ENCODE results near the gene NCAPG.
A peak's percentile ranks its signal among the peaks of the same experiment; 100 is the strongest.

Gene NCAPG

GRCh38 chr4:17810260-17811077 lies at the start of gene NCAPG, which contains the start of gene DCAF16:
TSS of gene NCAPG (plus strand) at chr4:17810979. CDS start at chr4:17811078, 99 bp downstream.
TSS of gene DCAF16 (minus strand) at chr4:17810757. CDS start at chr4:17804141, 6,616 bp downstream.
- DNase-seq (ENCODE audit: low spot score) = peak; percentile 96

- no peak for DNase-seq (ENCODE audit: low spot score)
Observed at GRCh38 chr4:17761062-17761461, 49.7 kb upstream of the NCAPG start.

- peak; percentile 33 for DNase-seq (ENCODE audit: low spot score)
Observed at GRCh38 chr4:17762726-17763125, 48.1 kb upstream of the NCAPG start.

- no peak for DNase-seq (ENCODE audit: low spot score)
Observed at GRCh38 chr4:17763416-17763815, 47.4 kb upstream of the NCAPG start.

- no peak for DNase-seq (ENCODE audit: low spot score)
Observed at GRCh38 chr4:17763931-17764330, 46.8 kb upstream of the NCAPG start.

- no peak for DNase-seq (ENCODE audit: low spot score)
Observed at GRCh38 chr4:17765514-17766286, 45.1 kb upstream of the NCAPG start.

GRCh38 chr4:17766826-17767458 lies 43.8 kb upstream of the NCAPG start:
- no peak for DNase-seq (ENCODE audit: low spot score)

GRCh38 chr4:17769406-17770174 lies 41.2 kb upstream of the NCAPG start:
- DNase-seq (ENCODE audit: low spot score) = no peak

GRCh38 chr4:17770845-17771244 lies 39.9 kb upstream of the NCAPG start:
- no peak for DNase-seq (ENCODE audit: low spot score)

GRCh38 chr4:17771284-17771908 lies 39.4 kb upstream of the NCAPG start:
- DNase-seq (ENCODE audit: low spot score) = no peak

- DNase-seq (ENCODE audit: low spot score) = no peak
Observed at GRCh38 chr4:17773135-17773698, 37.6 kb upstream of the NCAPG start.

GRCh38 chr4:17778431-17778830 lies 32.3 kb upstream of the NCAPG start:
- DNase-seq (ENCODE audit: low spot score) = no peak

- no peak for DNase-seq (ENCODE audit: low spot score)
Observed at GRCh38 chr4:17780501-17781299, 30.1 kb upstream of the NCAPG start.

GRCh38 chr4:17781300-17782287 lies 29.2 kb upstream of the NCAPG start, which contains the start of gene FAM184B:
TSS of gene FAM184B (minus strand) at chr4:17781621. CDS start at chr4:17781299, 322 bp downstream.
- peak; percentile 55 for DNase-seq (ENCODE audit: low spot score)

GRCh38 chr4:17785858-17786257 lies 24.9 kb upstream of the NCAPG start:
- DNase-seq (ENCODE audit: low spot score) = no peak

GRCh38 chr4:17786567-17786966 lies 24.2 kb upstream of the NCAPG start:
- no peak for DNase-seq (ENCODE audit: low spot score)

- DNase-seq (ENCODE audit: low spot score) = no peak
Observed at GRCh38 chr4:17787315-17787714, 23.5 kb upstream of the NCAPG start.

GRCh38 chr4:17788956-17789355 lies 21.8 kb upstream of the NCAPG start:
- no peak for DNase-seq (ENCODE audit: low spot score)

GRCh38 chr4:17794730-17795129 lies 16.0 kb upstream of the NCAPG start:
- no peak for DNase-seq (ENCODE audit: low spot score)

Data from iPS-NIHi11 (cell line).